Thyroid gland (tissue), 4 donors: ENCODE data around the gene GATAD1.

Experiments
- POLR2A ChIP-seq, 2 donors: fragments of 450-650 bp; IDR thresholded peaks; one replicate each; pipeline ENCODE4 v1.6.1; 2017; ENCODE audit warnings: antibody characterized with exemption in 2 of 2, mild to moderate bottlenecking in 2 of 2, moderate library complexity in 1 of 2
- TF ChIP-seq, protein P1 (sequence below), 6 experiments: fragments of 200-600 bp in 3 of 6; fragments of 450-650 bp in 3 of 6; sonication (generic) in 3 of 6; IDR thresholded peaks; one replicate each; pipeline ENCODE4 v1.5.1; 2016 to 2019; ENCODE audit warnings: antibody characterized with exemption in 6 of 6, mild to moderate bottlenecking in 2 of 6, inconsistent platforms in 1 of 6, moderate library complexity in 1 of 6

DNA sequence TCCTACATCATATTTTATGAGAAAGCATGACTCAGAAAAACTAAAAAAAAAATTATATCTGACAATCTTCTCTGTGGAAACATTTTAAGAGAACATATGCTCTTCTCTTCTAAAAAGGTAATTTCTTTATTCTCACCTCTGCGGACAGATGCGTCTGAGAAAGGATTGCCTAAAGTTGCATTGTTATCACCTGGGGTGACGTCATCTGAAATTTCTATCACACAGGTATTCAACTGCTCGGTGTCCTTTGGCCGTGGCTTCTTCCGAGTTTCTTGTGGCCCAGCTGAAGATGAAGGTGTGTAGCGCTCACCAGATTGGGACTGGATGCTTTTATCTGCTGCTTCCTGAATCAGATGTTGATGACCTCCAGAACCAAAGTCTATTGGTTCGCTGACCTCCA is 14.3 kb upstream of the GATAD1 start:
- no peak for TF ChIP-seq POLR2A (IDR thresholded peaks at IDR 0.05)
- TF ChIP-seq, protein P1, sequence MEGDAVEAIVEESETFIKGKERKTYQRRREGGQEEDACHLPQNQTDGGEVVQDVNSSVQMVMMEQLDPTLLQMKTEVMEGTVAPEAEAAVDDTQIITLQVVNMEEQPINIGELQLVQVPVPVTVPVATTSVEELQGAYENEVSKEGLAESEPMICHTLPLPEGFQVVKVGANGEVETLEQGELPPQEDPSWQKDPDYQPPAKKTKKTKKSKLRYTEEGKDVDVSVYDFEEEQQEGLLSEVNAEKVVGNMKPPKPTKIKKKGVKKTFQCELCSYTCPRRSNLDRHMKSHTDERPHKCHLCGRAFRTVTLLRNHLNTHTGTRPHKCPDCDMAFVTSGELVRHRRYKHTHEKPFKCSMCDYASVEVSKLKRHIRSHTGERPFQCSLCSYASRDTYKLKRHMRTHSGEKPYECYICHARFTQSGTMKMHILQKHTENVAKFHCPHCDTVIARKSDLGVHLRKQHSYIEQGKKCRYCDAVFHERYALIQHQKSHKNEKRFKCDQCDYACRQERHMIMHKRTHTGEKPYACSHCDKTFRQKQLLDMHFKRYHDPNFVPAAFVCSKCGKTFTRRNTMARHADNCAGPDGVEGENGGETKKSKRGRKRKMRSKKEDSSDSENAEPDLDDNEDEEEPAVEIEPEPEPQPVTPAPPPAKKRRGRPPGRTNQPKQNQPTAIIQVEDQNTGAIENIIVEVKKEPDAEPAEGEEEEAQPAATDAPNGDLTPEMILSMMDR (IDR thresholded peaks at IDR 0.05) = no peak
